Measurements from ENCODE around the gene PDXP. TPM values are rescaled to one million over a fixed set of nuclear protein-coding genes. Genes with fewer than 3 reads are reported as not detected.

The PDXP gene
- total and polyA plus RNA-seq, 9 of the 15 experiments (the other 6 are each of a cell fraction or from before 2014, with no cell fraction given): 7.9 to 54.2 (median 38.8) TPM

GRCh38 chr22:37676736-37677492 is 18.4 kb downstream of the PDXP start (continued):
- TF ChIP-seq ZBTB40 (IDR thresholded peaks at IDR 0.05) (0 out of 2 replicates have a peak, but pooled peaks have one; percentile 9), ZBTB40 (CRISPR knock-in tag; IDR thresholded peaks at IDR 0.05) (no peak), SMARCC2 (IDR thresholded peaks at IDR 0.05; ENCODE audit: low read depth) (no peak), HMGN3 (IDR thresholded peaks at IDR 0.05; ENCODE audit: borderline replicate concordance, extremely low read depth, insufficient read length, low read depth, low read length) (peak; percentile 74), KDM4B (IDR thresholded peaks at IDR 0.05; ENCODE audit: borderline replicate concordance in 2 of 2, low read depth in 1 of 2) (peak in 1 of 2 experiments; percentile 78; a peak in 2 of 4 replicates), THRB (CRISPR knock-in tag; conservative IDR thresholded peaks at IDR 0.05) (no peak), HES1 (IDR thresholded peaks at IDR 0.05; ENCODE audit: low read depth) (no peak), E2F1 (CRISPR knock-in tag; IDR thresholded peaks at IDR 0.05) (no peak), EP300 (IDR thresholded peaks at IDR 0.05; ENCODE audit: low read length) (peak; percentile 62; the same call in 1 of the 2 replicates), KLF13 (tag; IDR thresholded peaks at IDR 0.05; ENCODE audit: borderline replicate concordance, low read depth) (no peak), CXXC5 (CRISPR knock-in tag; IDR thresholded peaks at IDR 0.05) (peak; percentile 73), TCF3 (CRISPR knock-in tag; IDR thresholded peaks at IDR 0.05) (peak; percentile 28; the same call in 1 of the 2 replicates), ZNF76 (CRISPR knock-in tag; IDR thresholded peaks at IDR 0.05; ENCODE audit: borderline replicate concordance) (no peak), RAD51 (IDR thresholded peaks at IDR 0.05; ENCODE audit: borderline replicate concordance, low read depth) (no peak), HDGF (IDR thresholded peaks at IDR 0.05) (no peak)
